ENCODE results near the gene AKAP7. TPM values are rescaled to one million over a fixed set of nuclear protein-coding genes. Genes with fewer than 3 reads are reported as not detected.

Gene AKAP7
- total and polyA plus RNA-seq, 2 donors (not counting 1 experiment from before 2014, with no cell fraction given) = 6.3 to 10.8 TPM

- Mint-ChIP-seq H3K4me3 (no peak overlapping the region), H3K27me3 (no peaks in the 10 kb centered on the region), H3K27ac (no peak overlapping the region), H3K4me1 (peaks cover 11% of the 10 kb centered on the region), H3K9me3 (ENCODE audit: insufficient read depth) (no peaks in the 10 kb centered on the region)
- H3K36me3 ChIP-seq (replicated peaks in 1 of 2; ENCODE audit: control extremely low read depth in 1 of 2, control insufficient read depth in 1 of 2, extremely low read depth in 1 of 2, insufficient read depth in 2 of 2, low read length in 1 of 2) = no peaks in the 10 kb centered on the region
- no peak overlapping the region for H3K27ac ChIP-seq (ENCODE audit: low read length in 2 of 2)
- H3K4me3 ChIP-seq (ENCODE audit: control extremely low read depth in 1 of 5, extremely low read depth in 1 of 5, insufficient read depth in 1 of 5, low read depth in 2 of 5, low read length in 4 of 5) = no peak overlapping the region
- WGBS (ENCODE audit: insufficient coverage) = 100% methylated on average over 1 of the region's 2 CpGs
- no peak overlapping the region for H3K4me2 ChIP-seq (replicated peaks; ENCODE audit: low read depth, low read length, poor library complexity, severe bottlenecking)
- H3K27me3 ChIP-seq (replicated peaks in 1 of 4; ENCODE audit: control extremely low read depth in 1 of 4, control insufficient read depth in 3 of 4, insufficient read depth in 4 of 4, low read length in 3 of 4) = no peaks in the 10 kb centered on the region
- POLR2A ChIA-PET = no interaction called here
- CTCF ChIA-PET = interaction anchor here (0.6 to 11.3 kb wide), 24 partner anchors 10 to 436 kb away, joined by 3 to 316 read pairs (median 6); partner anchors contain the start of gene EPB41L2
- H3K79me2 ChIP-seq (ENCODE audit: control insufficient read depth, insufficient read depth, low read length) = no peaks in the 10 kb centered on the region
- peaks cover 3 to 9% of the 10 kb centered on the region in 2 donors for H3K4me1 ChIP-seq (ENCODE audit: control insufficient read depth in 2 of 2, insufficient read depth in 2 of 2, low read length in 2 of 2)
- DNase-seq = no peak
- TF ChIP-seq EZH2 (IDR thresholded peaks at IDR 0.05; ENCODE audit: borderline replicate concordance, insufficient read depth, low read depth, low read length, poor library complexity, severe bottlenecking) = no peak
- TF ChIP-seq CTCF (IDR thresholded peaks at IDR 0.05) = no peak
- H2AFZ ChIP-seq (ENCODE audit: insufficient read depth, low read depth, low read length, poor library complexity, severe bottlenecking) = no peak overlapping the region
- intact Hi-C loops (cut with micrococcal nuclease) = loop anchor here (1.0 to 2.0 kb wide), 4 partner anchors 56 to 794 kb away; no protein-coding TSS in a partner anchor
- no peaks in the 10 kb centered on the region for H4K20me1 ChIP-seq (ENCODE audit: control insufficient read depth, insufficient read depth, low read length, poor library complexity, severe bottlenecking)
- H3K9me3 ChIP-seq (ENCODE audit: control extremely low read depth in 1 of 3, control insufficient read depth in 2 of 3, insufficient read depth in 1 of 3, low read length in 2 of 3) = no peaks in the 10 kb centered on the region
- no peak overlapping the region for H3K9ac ChIP-seq (ENCODE audit: low read length)
- no peak for ATAC-seq (ENCODE audit: low read depth)
Measured at GRCh38 chr6:131116321-131116720, 18.9 kb upstream of the AKAP7 start.

GRCh38 chr6:131116755-131117360, 18.4 kb upstream of the AKAP7 start:
- WGBS (ENCODE audit: insufficient coverage) = no CpG with 5 or more reads among the region's 4 CpGs
- CTCF ChIA-PET = interaction anchor here (0.6 to 11.3 kb wide), 30 partner anchors 10 to 672 kb away, joined by 3 to 316 read pairs (median 5); partner anchors contain the start of gene EPB41L2
- ATAC-seq (ENCODE audit: low read depth) = peak; percentile 43

More at GRCh38 chr6:131116755-131117360, 18.4 kb upstream of the AKAP7 start:
- no peak overlapping the region for H3K27ac Mint-ChIP-seq
- Histone ChIP-seq H4K20me1 (ENCODE audit: control insufficient read depth, insufficient read depth, low read length, poor library complexity, severe bottlenecking) (no peaks in the 10 kb centered on the region), H3K36me3 (replicated peaks in 1 of 2; ENCODE audit: control extremely low read depth in 1 of 2, control insufficient read depth in 1 of 2, extremely low read depth in 1 of 2, insufficient read depth in 2 of 2, low read length in 1 of 2) (no peaks in the 10 kb centered on the region), H3K9me3 (ENCODE audit: control extremely low read depth in 1 of 3, control insufficient read depth in 2 of 3, insufficient read depth in 1 of 3, low read length in 2 of 3) (no peaks in the 10 kb centered on the region), H3K27ac (ENCODE audit: low read length in 2 of 2) (no peak overlapping the region), H3K9ac (ENCODE audit: low read length) (no peak overlapping the region), H3K27me3 (replicated peaks in 1 of 4; ENCODE audit: control extremely low read depth in 1 of 4, control insufficient read depth in 3 of 4, insufficient read depth in 4 of 4, low read length in 3 of 4) (no peaks in the 10 kb centered on the region), H3K4me3 (ENCODE audit: control extremely low read depth in 1 of 5, extremely low read depth in 1 of 5, insufficient read depth in 1 of 5, low read depth in 2 of 5, low read length in 4 of 5) (no peak overlapping the region), H3K79me2 (ENCODE audit: control insufficient read depth, insufficient read depth, low read length) (no peaks in the 10 kb centered on the region), H3K4me2 (replicated peaks; ENCODE audit: low read depth, low read length, poor library complexity, severe bottlenecking) (no peak overlapping the region), H3K4me1 (ENCODE audit: control insufficient read depth in 2 of 2, insufficient read depth in 2 of 2, low read length in 2 of 2) (peaks cover 3 to 9% of the 10 kb centered on the region in 2 donors), H2AFZ (ENCODE audit: insufficient read depth, low read depth, low read length, poor library complexity, severe bottlenecking) (no peak overlapping the region)
- peak; percentile 70 for DNase-seq
- intact Hi-C loops (cut with micrococcal nuclease) = loop anchor here (1.0 to 2.0 kb wide), 4 partner anchors 56 to 794 kb away; no protein-coding TSS in a partner anchor
- TF ChIP-seq EZH2 (IDR thresholded peaks at IDR 0.05; ENCODE audit: borderline replicate concordance, insufficient read depth, low read depth, low read length, poor library complexity, severe bottlenecking) = no peak
- TF ChIP-seq CTCF (IDR thresholded peaks at IDR 0.05) = peak; percentile 67
- POLR2A ChIA-PET = no interaction called here
- H3K4me1 Mint-ChIP-seq = peaks cover 11% of the 10 kb centered on the region
- H3K27me3 Mint-ChIP-seq = no peaks in the 10 kb centered on the region
- no peak overlapping the region for H3K4me3 Mint-ChIP-seq
- no peaks in the 10 kb centered on the region for H3K9me3 Mint-ChIP-seq (ENCODE audit: insufficient read depth)

Data from B cell (primary cell).